ENCODE results near the gene EHD1.

DNA sequence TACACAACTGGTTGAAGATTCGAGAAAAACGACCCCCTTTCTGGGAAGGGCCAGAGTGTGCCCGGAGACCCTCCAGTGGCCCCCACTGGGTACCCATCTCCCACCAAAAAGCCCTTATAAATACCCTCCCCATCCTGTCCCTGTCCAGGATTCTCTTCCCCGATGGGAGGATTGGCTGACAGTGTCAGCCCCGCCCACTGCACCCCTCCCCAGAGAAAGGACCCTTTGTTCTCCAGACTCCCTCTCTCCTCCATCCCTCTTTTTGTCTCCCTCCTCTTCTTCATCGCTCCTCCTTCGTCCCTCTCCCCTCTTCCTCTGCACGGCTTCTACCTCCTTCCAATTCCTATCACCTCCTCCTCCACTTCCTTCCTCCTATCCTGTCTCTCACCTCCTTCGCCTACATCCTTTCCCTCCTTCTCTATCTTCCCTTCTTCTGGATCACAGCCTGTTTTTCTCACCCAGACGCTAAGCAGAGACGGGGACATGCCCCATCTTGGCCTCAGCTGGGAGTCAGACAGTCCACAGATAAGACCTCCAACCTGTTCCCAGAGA is 54.8 kb downstream of the EHD1 start:
- TF ChIP-seq POLR2A (IDR thresholded peaks at IDR 0.05; ENCODE audit: low read depth, low read length) (no peak), RAD21 (IDR thresholded peaks at IDR 0.05; ENCODE audit: low read length) (no peak), USF2 (IDR thresholded peaks at IDR 0.05; ENCODE audit: low read depth, low read length) (no peak), CEBPB (IDR thresholded peaks at IDR 0.05; ENCODE audit: low read depth, low read length) (no peak), SMC3 (IDR thresholded peaks at IDR 0.05; ENCODE audit: low read depth, low read length) (no peak), MAZ (IDR thresholded peaks at IDR 0.05; ENCODE audit: borderline replicate concordance, low read depth, low read length) (no peak), NFE2L2 (IDR thresholded peaks at IDR 0.05; ENCODE audit: low read depth, low read length) (no peak), BHLHE40 (IDR thresholded peaks at IDR 0.05; ENCODE audit: low read depth, low read length) (no peak), MXI1 (IDR thresholded peaks at IDR 0.05; ENCODE audit: borderline replicate concordance, low read depth, low read length) (no peak), RFX5 (IDR thresholded peaks at IDR 0.05; ENCODE audit: low read depth, low read length) (no peak), RCOR1 (IDR thresholded peaks at IDR 0.05; ENCODE audit: insufficient replicate concordance, low read length) (no peak), MAFK (IDR thresholded peaks at IDR 0.05; ENCODE audit: low read depth, low read length) (no peak)
- TF ChIP-seq, protein P1, sequence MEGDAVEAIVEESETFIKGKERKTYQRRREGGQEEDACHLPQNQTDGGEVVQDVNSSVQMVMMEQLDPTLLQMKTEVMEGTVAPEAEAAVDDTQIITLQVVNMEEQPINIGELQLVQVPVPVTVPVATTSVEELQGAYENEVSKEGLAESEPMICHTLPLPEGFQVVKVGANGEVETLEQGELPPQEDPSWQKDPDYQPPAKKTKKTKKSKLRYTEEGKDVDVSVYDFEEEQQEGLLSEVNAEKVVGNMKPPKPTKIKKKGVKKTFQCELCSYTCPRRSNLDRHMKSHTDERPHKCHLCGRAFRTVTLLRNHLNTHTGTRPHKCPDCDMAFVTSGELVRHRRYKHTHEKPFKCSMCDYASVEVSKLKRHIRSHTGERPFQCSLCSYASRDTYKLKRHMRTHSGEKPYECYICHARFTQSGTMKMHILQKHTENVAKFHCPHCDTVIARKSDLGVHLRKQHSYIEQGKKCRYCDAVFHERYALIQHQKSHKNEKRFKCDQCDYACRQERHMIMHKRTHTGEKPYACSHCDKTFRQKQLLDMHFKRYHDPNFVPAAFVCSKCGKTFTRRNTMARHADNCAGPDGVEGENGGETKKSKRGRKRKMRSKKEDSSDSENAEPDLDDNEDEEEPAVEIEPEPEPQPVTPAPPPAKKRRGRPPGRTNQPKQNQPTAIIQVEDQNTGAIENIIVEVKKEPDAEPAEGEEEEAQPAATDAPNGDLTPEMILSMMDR (conservative IDR thresholded peaks at IDR 0.05; ENCODE audit: low read depth, low read length) = no peak
- TF ChIP-seq, protein P2, sequence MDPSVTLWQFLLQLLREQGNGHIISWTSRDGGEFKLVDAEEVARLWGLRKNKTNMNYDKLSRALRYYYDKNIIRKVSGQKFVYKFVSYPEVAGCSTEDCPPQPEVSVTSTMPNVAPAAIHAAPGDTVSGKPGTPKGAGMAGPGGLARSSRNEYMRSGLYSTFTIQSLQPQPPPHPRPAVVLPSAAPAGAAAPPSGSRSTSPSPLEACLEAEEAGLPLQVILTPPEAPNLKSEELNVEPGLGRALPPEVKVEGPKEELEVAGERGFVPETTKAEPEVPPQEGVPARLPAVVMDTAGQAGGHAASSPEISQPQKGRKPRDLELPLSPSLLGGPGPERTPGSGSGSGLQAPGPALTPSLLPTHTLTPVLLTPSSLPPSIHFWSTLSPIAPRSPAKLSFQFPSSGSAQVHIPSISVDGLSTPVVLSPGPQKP (IDR thresholded peaks at IDR 0.05; ENCODE audit: borderline replicate concordance, low read depth, low read length) = no peak

Data from IMR-90 (cell line).